HG02763 (cell line): Measurements from ENCODE around the gene UBE2N.
A peak's percentile ranks its signal among the peaks of the same experiment; 100 is the strongest.
"Not testable (repeated sequence)": the region's sequence is repeated elsewhere in the genome, so short reads cannot be mapped to it uniquely, and the experiment has no call there.

Experiments
- ATAC-seq: cut with Tn5 transposase; IDR thresholded peaks from one replicate; pipeline ENCODE4 v1.9.1; 2021; ENCODE audit warnings: mild to moderate bottlenecking, moderate library complexity; ENCODE audit not compliant: unreplicated experiment

The UBE2N gene

GRCh38 chr12:93381976-93382437, 59.7 kb downstream of the UBE2N start:
- not testable (repeated sequence) for ATAC-seq

GRCh38 chr12:93381161-93381975, 60.4 kb downstream of the UBE2N start:
- no peak for ATAC-seq

GRCh38 chr12:93380480-93381121, 61.1 kb downstream of the UBE2N start:
- no peak for ATAC-seq

GRCh38 chr12:93379981-93380361, 61.8 kb downstream of the UBE2N start:
- no peak for ATAC-seq

- ATAC-seq = no peak
Measured at GRCh38 chr12:93379326-93379980, 62.3 kb downstream of the UBE2N start.

- no peak for ATAC-seq
Measured at GRCh38 chr12:93378998-93379325, 62.8 kb downstream of the UBE2N start.

- ATAC-seq = peak; percentile 23
Measured at GRCh38 chr12:93378196-93378997, 63.4 kb downstream of the UBE2N start.

GRCh38 chr12:93377252-93378195, 64.2 kb downstream of the UBE2N start, which contains the start of gene NUDT4:
Gene NUDT4, plus strand, starts transcription at chr12:93377925. Its CDS starts 398 bp downstream, at chr12:93378323.
- peak; percentile 64 for ATAC-seq

- no peak for ATAC-seq
Measured at GRCh38 chr12:93376436-93377251, 65.1 kb downstream of the UBE2N start.

GRCh38 chr12:93375906-93376305, 65.8 kb downstream of the UBE2N start:
- no peak for ATAC-seq

- ATAC-seq = no peak
Measured at GRCh38 chr12:93373961-93374656, 67.6 kb downstream of the UBE2N start.

GRCh38 chr12:93370947-93371346, 70.8 kb downstream of the UBE2N start:
- ATAC-seq = no peak

GRCh38 chr12:93369505-93369904, 72.2 kb downstream of the UBE2N start:
- ATAC-seq = no peak

GRCh38 chr12:93368766-93369165, 73.0 kb downstream of the UBE2N start:
- no peak for ATAC-seq

GRCh38 chr12:93366422-93366821, 75.3 kb downstream of the UBE2N start:
- no peak for ATAC-seq

GRCh38 chr12:93365616-93366405, 75.9 kb downstream of the UBE2N start:
- ATAC-seq = no peak

GRCh38 chr12:93363841-93364297, 77.9 kb downstream of the UBE2N start:
- ATAC-seq = no peak
